Measurements from ENCODE around the gene TMEM202. TPM values are rescaled to one million over a fixed set of nuclear protein-coding genes. Genes with fewer than 3 reads are reported as not detected.

Gene TMEM202
- total and polyA plus RNA-seq, 2 donors (not counting 1 experiment from before 2014, with no cell fraction given): not detected

GRCh38 chr15:72404841-72405240 lies 6.7 kb downstream of the TMEM202 start:
- Histone ChIP-seq H3K79me2 (ENCODE audit: control insufficient read depth, insufficient read depth, low read length) (no peaks in the 10 kb centered on the region), H3K9ac (ENCODE audit: insufficient read depth, low read length) (no peak overlapping the region), H3K27me3 (ENCODE audit: control insufficient read depth, insufficient read depth, low read length) (peaks cover 10% of the 10 kb centered on the region), H3K4me1 (ENCODE audit: control insufficient read depth, extremely low read depth, insufficient read depth, low read length) (no peaks in the 10 kb centered on the region), H3K4me2 (ENCODE audit: extremely low read depth, insufficient read depth, low read length) (no peak overlapping the region), H4K20me1 (ENCODE audit: control insufficient read depth, extremely low read depth, insufficient read depth, low read length) (no peaks in the 10 kb centered on the region), H3K27ac (ENCODE audit: insufficient read depth, low read length) (no peak overlapping the region), H3K4me3 (replicated peaks in 1 of 4; ENCODE audit: control extremely low read depth in 1 of 4, insufficient read depth in 1 of 4, low read depth in 3 of 4, low read length in 4 of 4) (no peak overlapping the region), H3K9me3 (ENCODE audit: control insufficient read depth, insufficient read depth, low read depth, low read length) (no peaks in the 10 kb centered on the region), H3K36me3 (ENCODE audit: control insufficient read depth, insufficient read depth, low read length) (no peaks in the 10 kb centered on the region), H2AFZ (ENCODE audit: low read length) (no peak overlapping the region)
- peak in 1 of 2 donors; percentile 3 for DNase-seq (ENCODE audit: low read depth in 2 of 2)
- TF ChIP-seq EZH2 (IDR thresholded peaks at IDR 0.05; ENCODE audit: low read length, missing control alignments) (no peak), CTCF (conservative IDR thresholded peaks at IDR 0.05 in 1 of 2, IDR thresholded peaks at IDR 0.05 in 1 of 2; ENCODE audit: low read depth in 1 of 2, low read length in 2 of 2) (no peak)

GRCh38 chr15:72406936-72407335 lies 8.8 kb downstream of the TMEM202 start:
- Histone ChIP-seq H3K27me3 (ENCODE audit: control insufficient read depth, insufficient read depth, low read length) (peaks cover 10% of the 10 kb centered on the region), H3K36me3 (ENCODE audit: control insufficient read depth, insufficient read depth, low read length) (no peaks in the 10 kb centered on the region), H3K4me2 (ENCODE audit: extremely low read depth, insufficient read depth, low read length) (no peak overlapping the region), H3K9ac (ENCODE audit: insufficient read depth, low read length) (no peak overlapping the region), H4K20me1 (ENCODE audit: control insufficient read depth, extremely low read depth, insufficient read depth, low read length) (no peaks in the 10 kb centered on the region), H3K4me1 (ENCODE audit: control insufficient read depth, extremely low read depth, insufficient read depth, low read length) (no peaks in the 10 kb centered on the region), H3K9me3 (ENCODE audit: control insufficient read depth, insufficient read depth, low read depth, low read length) (no peaks in the 10 kb centered on the region), H3K27ac (ENCODE audit: insufficient read depth, low read length) (no peak overlapping the region), H2AFZ (ENCODE audit: low read length) (no peak overlapping the region), H3K79me2 (ENCODE audit: control insufficient read depth, insufficient read depth, low read length) (no peaks in the 10 kb centered on the region), H3K4me3 (replicated peaks in 1 of 4; ENCODE audit: control extremely low read depth in 1 of 4, insufficient read depth in 1 of 4, low read depth in 3 of 4, low read length in 4 of 4) (no peak overlapping the region)
- no peak for DNase-seq (ENCODE audit: low read depth in 2 of 2)
- TF ChIP-seq EZH2 (IDR thresholded peaks at IDR 0.05; ENCODE audit: low read length, missing control alignments) (no peak), CTCF (conservative IDR thresholded peaks at IDR 0.05 in 1 of 2, IDR thresholded peaks at IDR 0.05 in 1 of 2; ENCODE audit: low read depth in 1 of 2, low read length in 2 of 2) (no peak)

GRCh38 chr15:72411111-72411510 lies 13.0 kb downstream of the TMEM202 start:
- Histone ChIP-seq H3K4me1 (ENCODE audit: control insufficient read depth, extremely low read depth, insufficient read depth, low read length) (no peaks in the 10 kb centered on the region), H3K9ac (ENCODE audit: insufficient read depth, low read length) (no peak overlapping the region), H4K20me1 (ENCODE audit: control insufficient read depth, extremely low read depth, insufficient read depth, low read length) (no peaks in the 10 kb centered on the region), H3K36me3 (ENCODE audit: control insufficient read depth, insufficient read depth, low read length) (no peaks in the 10 kb centered on the region), H3K27ac (ENCODE audit: insufficient read depth, low read length) (no peak overlapping the region), H3K4me2 (ENCODE audit: extremely low read depth, insufficient read depth, low read length) (no peak overlapping the region), H2AFZ (ENCODE audit: low read length) (no peak overlapping the region), H3K79me2 (ENCODE audit: control insufficient read depth, insufficient read depth, low read length) (no peaks in the 10 kb centered on the region), H3K27me3 (ENCODE audit: control insufficient read depth, insufficient read depth, low read length) (peaks cover 4% of the 10 kb centered on the region), H3K9me3 (ENCODE audit: control insufficient read depth, insufficient read depth, low read depth, low read length) (no peaks in the 10 kb centered on the region), H3K4me3 (replicated peaks in 1 of 4; ENCODE audit: control extremely low read depth in 1 of 4, insufficient read depth in 1 of 4, low read depth in 3 of 4, low read length in 4 of 4) (no peak overlapping the region)
- TF ChIP-seq EZH2 (IDR thresholded peaks at IDR 0.05; ENCODE audit: low read length, missing control alignments) (no peak), CTCF (conservative IDR thresholded peaks at IDR 0.05 in 1 of 2, IDR thresholded peaks at IDR 0.05 in 1 of 2; ENCODE audit: low read depth in 1 of 2, low read length in 2 of 2) (no peak)
- DNase-seq (ENCODE audit: low read depth in 2 of 2): no peak

Measured in fibroblast of lung (primary cell).